ENCODE measurements around the gene OR14A16.

Gene OR14A16

GRCh38 chr1:247797518-247797917 is 26.4 kb downstream of the OR14A16 start:
- H3K4me3 ChIP-seq (ENCODE audit: control insufficient read depth in 1 of 7, extremely low read depth in 1 of 7, insufficient read depth in 4 of 7, low read depth in 2 of 7, low read length in 6 of 7): no peak overlapping the region
- DNase-seq: no peak
- H3K9me3 ChIP-seq (ENCODE audit: control extremely low read depth in 1 of 5, control insufficient read depth in 4 of 5, insufficient read depth in 2 of 5, low read depth in 1 of 5, low read length in 4 of 5): peaks cover 0 to 9% (median 6%) of the 10 kb centered on the region in 5 experiments
- WGBS (ENCODE audit: insufficient coverage): 0% methylated on average over 1 of the region's 2 CpGs
- no peaks in the 10 kb centered on the region for H3K36me3 ChIP-seq (ENCODE audit: control insufficient read depth in 4 of 4, insufficient read depth in 4 of 4, low read length in 3 of 4)
- no peaks in the 10 kb centered on the region for H3K4me1 ChIP-seq (ENCODE audit: control extremely low read depth in 1 of 4, control insufficient read depth in 4 of 4, insufficient read depth in 4 of 4, low read length in 3 of 4)
- ChIA-PET CTCF (no interaction called here), POLR2A (no interaction called here)
- H3K27me3 ChIP-seq (replicated peaks in 2 of 5; ENCODE audit: control insufficient read depth in 4 of 5, insufficient read depth in 5 of 5, low read length in 4 of 5): no peaks in the 10 kb centered on the region
- H3K27ac ChIP-seq (ENCODE audit: insufficient read depth in 1 of 2, low read depth in 1 of 2, low read length in 2 of 2, poor library complexity in 1 of 2, severe bottlenecking in 2 of 2): no peak overlapping the region

GRCh38 chr1:247769603-247770002 is 54.3 kb downstream of the OR14A16 start:
- no peaks in the 10 kb centered on the region for H3K4me1 ChIP-seq (ENCODE audit: control extremely low read depth in 1 of 4, control insufficient read depth in 4 of 4, insufficient read depth in 4 of 4, low read length in 3 of 4)
- POLR2A ChIA-PET: no interaction called here
- DNase-seq: no peak
- no peaks in the 10 kb centered on the region for H3K27me3 ChIP-seq (replicated peaks in 2 of 5; ENCODE audit: control insufficient read depth in 4 of 5, insufficient read depth in 5 of 5, low read length in 4 of 5)
- CTCF ChIA-PET: no interaction called here
- no peak overlapping the region for H3K27ac ChIP-seq (ENCODE audit: insufficient read depth in 1 of 2, low read depth in 1 of 2, low read length in 2 of 2, poor library complexity in 1 of 2, severe bottlenecking in 2 of 2)
- H3K9me3 ChIP-seq (ENCODE audit: control extremely low read depth in 1 of 5, control insufficient read depth in 4 of 5, insufficient read depth in 2 of 5, low read depth in 1 of 5, low read length in 4 of 5): no peaks in the 10 kb centered on the region
- no peak overlapping the region for H3K4me3 ChIP-seq (ENCODE audit: control insufficient read depth in 1 of 7, extremely low read depth in 1 of 7, insufficient read depth in 4 of 7, low read depth in 2 of 7, low read length in 6 of 7)
- no peaks in the 10 kb centered on the region for H3K36me3 ChIP-seq (ENCODE audit: control insufficient read depth in 4 of 4, insufficient read depth in 4 of 4, low read length in 3 of 4)
